HuH-7 (cell line): ENCODE measurements around the gene CGNL1.

Source experiments
- DNase-seq: peaks from one replicate; pipeline ENCODE4 v3.0.0; 2011; ENCODE audit warnings: low spot score

CGNL1 gene

GRCh38 chr15:57387564-57388076, 11.3 kb downstream of the CGNL1 start:
- no peak for DNase-seq

GRCh38 chr15:57388464-57388863, 12.2 kb downstream of the CGNL1 start:
- DNase-seq: no peak

GRCh38 chr15:57389991-57390390, 13.7 kb downstream of the CGNL1 start:
- no peak for DNase-seq

DNA sequence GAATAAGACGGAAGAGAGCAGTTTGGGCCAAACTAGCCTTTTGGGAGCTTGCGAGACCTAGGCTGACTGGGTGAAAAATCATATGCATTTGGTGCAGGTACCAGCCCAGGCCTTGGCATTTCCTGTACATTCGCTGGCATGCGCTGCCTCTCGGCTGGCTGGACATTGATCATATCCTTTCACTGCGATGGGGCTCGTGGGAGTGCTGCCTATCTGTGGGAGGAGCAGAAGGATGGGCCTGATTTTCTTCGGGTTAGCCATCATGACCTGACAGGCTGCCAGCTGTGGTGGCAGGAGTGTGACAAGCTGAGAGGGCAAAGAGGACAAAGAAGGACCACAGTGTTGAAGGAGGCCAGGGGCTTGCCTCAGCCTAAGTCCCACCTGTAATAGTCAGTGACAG, 14.3 kb downstream of the CGNL1 start:
- no peak for DNase-seq

DNA sequence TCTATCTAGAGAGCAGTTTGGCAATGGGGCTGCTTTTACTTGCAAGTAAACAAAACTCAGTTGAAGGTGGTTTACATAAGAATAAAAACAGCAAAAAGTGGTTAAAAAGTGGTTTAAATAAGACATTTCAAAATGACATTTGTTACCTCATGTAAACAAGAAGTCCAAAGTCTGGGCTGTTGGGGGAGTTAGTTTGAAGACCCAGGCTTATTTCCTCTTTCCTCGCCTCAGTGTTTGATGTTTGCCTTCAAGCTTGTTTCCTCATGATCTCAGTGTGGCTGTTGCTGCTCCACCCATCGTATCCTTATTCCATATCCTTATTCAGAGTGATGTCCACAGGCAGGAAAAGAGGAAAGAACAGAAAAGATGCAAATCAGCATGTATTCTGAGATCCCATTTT, 15.2 kb downstream of the CGNL1 start:
- no peak for DNase-seq

- DNase-seq: no peak
These were observed 16.8 kb downstream of the CGNL1 start for GRCh38 chr15:57393061-57393460.

DNA sequence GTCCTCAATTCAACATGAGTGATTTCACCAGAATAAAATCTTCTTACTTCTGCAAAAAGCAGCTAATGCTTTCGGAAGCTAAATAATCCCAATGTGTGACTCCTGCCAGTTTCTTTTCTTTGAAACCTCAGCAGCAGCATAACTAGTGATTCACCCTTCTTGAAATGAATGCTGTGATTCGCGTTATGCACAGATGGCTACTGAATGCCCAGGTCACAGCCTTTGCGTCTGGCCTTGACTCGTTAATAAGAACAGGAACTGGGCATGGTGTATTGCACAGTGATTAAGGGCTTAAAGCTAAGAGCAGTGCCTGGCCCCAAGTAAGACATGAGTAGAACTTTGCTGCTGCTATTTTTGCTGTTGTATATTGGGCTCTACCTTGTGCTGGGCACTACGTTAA, 19.0 kb downstream of the CGNL1 start:
- no peak for DNase-seq

DNA sequence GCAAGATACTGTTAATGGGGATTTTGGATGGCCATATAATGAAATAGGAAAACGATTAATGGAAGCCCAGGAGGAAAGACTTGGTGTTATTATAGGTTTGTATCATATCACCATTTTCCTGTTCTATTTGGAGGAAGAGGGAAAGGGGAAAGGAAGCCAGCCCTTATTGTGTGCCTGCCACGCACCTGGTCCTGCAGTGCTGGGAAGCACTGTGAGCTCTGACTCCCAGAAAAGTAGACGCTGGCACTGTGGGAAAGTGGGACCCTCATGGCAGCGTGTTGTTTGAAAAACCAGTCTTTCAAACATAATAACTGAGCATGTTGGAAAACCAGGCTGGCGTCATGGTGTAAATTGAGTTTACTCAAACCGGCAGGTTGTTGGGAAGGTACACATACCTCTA, 22.0 kb downstream of the CGNL1 start:
- no peak for DNase-seq

DNA sequence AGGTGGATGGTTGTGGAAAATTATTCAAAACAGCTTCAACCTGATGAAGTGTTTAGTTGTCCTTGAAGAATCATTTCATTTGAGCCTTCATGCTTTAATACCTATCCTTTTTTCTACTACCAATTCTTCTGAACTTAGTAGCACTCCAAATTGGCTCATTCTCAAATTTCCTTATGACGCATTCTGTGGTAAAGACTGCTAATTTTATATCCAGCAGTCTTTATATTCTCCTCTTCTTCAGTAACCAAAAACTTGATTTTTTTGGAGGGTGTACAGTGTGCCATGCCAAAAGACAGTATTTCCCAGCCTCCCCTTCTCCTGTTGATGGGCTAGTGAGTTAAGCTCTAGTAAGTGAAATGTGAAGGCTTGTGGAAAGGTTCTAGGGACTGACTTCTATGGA, 25.2 kb downstream of the CGNL1 start:
- no peak for DNase-seq

DNA sequence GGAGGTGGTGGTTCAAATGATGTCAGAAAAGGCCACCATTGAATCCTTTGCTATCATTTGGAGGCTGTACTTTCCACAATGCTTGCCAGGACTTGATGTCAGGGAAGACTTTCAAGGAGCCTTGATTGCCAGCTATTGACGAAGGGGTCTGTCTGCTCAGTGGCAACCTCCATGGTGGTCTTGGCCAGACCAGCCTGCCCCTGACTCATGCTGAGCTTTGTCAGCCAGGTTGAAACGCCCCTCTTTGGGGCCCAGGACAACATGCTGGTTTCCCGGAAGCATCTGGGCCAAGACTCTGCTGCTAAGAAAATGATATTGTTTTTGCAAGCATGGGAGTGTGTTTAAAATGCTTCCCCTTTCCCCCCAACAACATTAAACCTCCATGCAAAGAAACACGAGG, 26.7 kb downstream of the CGNL1 start:
- DNase-seq: no peak

- DNase-seq: no peak
These were observed 27.4 kb downstream of the CGNL1 start for GRCh38 chr15:57403566-57404325.

- DNase-seq: no peak
These were observed 28.8 kb downstream of the CGNL1 start for GRCh38 chr15:57405133-57405532.

DNA sequence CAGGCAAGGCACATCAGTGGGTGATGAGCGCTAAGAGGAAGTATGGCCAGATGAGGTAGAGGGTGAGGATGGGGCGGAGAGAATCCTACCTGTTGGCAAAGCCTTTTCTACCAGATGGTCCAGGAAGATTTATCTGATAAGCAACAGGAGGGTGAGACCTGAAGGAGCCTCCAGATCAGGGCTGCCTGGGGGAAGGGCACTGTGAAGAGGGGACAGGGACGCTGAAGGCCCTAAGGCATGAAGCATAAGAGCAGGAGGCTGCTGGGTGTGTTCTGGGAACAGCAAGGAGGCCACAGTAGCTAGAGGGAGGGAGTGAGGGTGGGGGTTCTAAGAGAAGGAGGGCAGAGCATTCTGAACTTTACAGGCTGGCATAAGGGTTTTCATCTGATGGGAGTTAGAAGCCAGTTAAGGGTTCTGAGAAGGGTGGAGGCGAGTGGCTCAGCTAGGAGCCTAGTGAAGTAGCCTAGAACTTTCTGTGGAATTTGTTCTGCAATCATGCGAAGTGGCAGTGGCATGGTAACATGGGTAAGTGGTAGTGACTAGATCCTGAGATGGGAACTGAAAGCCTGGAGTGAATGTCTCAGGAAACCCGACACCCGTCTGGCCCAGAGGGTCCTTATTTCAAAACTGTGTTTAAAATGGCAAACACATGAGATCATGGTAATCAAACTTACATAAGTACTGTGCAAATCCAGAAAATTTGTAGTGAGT, 29.9 kb downstream of the CGNL1 start:
- no peak for DNase-seq

- no peak for DNase-seq
These were observed 34.1 kb downstream of the CGNL1 start for GRCh38 chr15:57410373-57410772.

DNA sequence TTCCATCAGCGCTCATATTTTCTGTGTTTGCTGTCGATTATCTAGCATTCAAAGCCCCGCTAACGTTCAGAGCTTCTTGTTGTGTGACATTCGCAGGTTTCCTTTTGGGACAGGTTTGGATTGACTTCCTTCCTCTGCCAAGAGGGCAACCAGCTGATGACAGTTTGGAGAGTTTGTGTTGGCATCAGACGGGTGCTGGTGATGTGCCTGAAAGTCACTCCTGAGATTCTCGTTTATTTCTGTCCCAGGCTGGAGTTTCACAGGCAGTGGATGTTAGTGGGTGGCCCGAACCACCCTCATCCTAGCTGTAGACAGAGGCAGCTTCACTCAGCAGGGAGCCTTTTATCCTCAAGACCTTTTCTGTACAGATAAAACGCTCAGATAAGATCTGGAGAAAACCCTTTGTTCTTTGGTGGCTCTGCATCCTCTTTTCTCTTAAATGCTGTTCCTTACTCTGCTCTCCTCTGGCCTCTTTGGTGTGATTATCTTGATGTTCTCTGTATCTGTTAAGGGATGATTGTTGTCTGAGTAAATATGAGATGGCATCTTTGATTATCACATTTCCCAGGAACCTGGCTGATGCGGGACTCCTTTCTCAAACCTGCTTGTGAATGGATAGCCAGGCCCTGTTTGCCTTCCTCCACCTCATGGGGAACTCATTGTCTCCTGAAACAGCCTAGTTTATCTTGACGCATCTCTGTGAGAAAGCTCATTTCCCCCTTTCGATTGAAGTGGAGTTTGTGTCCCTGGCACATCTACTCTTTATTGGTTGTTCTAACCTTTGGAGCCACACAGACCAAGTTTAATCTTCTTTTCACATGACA, 35.9 kb downstream of the CGNL1 start:
- DNase-seq: no peak

GRCh38 chr15:57415602-57416001, 39.3 kb downstream of the CGNL1 start:
- DNase-seq: no peak

DNA sequence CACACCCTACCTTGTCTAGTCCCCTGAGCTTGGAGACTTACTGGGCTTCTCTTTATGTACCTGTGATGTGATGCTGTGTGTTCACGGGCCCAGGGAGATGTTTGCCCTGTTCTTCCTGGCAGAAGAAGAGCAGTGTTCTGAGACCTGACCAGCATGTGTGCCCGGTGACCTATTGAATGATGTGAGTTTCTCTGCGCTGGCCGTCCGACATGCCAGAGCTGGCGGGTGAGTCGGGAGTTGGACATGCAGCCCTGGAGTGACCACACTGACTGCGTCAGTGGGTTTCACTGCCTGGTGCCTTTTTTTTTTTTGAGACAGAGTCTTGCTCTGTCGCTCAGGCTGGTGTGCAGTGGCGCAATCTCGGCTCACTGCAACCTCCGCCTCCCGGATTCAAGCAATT, 42.3 kb downstream of the CGNL1 start:
- no peak for DNase-seq

DNA sequence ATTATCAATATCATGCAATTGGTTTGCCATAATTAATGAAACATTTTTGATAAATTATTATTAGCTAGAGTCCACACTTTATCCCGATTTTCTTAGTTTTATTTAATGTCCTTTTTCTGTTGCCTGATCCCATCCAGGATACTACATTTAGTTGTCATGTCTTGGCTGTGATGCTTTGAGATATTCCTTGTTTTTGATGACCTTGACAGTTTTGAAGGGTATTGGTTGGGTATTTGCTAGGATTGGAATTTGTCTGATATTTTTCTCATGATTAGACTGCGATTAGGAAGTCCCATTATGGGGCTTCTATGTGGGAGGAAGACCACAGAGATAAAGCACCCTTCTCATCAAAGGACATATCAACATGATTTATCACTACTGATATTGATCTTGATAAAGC, 43.0 kb downstream of the CGNL1 start:
- DNase-seq: no peak

DNA sequence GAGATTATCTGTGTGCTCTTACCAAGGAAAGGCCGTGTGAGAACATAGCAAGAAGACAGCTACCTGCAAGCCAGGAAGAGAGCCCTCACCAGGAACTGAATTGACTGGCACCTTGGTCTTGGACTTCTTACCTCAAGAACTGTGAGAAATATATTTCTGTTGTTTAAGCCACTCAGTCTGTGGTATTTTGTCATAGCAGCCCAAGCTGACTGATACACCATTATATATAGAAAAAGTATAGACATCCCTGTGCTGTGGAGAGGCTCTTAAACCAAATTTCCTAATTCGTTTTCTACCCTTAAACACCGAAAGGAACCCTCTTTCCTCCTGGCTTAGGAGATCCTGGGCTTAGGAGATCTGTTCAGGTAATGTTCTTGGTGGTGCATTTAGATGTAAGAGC, 44.8 kb downstream of the CGNL1 start:
- DNase-seq: no peak

GRCh38 chr15:57421551-57421950, 45.2 kb downstream of the CGNL1 start:
- no peak for DNase-seq

DNA sequence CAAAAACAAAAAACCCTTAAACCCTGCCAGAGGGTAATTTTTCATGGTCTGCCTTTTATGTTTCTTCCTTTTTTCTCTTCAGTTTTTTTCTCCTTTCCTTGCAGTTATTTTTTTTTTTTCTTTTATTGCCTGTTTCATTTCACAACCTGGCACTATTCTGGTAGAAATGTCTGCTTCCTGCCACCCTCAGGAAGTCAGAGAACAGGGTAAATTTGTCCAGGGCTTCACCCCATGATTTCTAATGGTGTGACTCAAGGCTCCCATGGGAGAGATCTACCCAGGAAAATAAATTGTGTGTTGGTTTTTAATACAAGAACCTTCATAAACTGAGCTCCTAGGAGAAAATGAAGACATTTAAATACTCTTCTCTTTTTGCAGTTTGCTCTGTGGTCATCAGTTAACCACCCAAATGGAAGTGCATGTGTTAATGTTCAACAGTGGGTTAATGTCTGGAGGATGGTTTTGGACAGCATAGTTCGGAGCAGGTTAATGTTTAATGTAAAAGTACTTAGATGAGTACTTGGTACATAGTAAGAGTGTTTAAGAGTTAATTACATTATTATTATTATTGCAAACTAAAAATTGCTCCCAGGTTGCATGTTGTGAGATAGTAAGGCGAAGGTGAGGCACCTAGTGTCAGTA, 45.9 kb downstream of the CGNL1 start:
- DNase-seq: no peak

DNA sequence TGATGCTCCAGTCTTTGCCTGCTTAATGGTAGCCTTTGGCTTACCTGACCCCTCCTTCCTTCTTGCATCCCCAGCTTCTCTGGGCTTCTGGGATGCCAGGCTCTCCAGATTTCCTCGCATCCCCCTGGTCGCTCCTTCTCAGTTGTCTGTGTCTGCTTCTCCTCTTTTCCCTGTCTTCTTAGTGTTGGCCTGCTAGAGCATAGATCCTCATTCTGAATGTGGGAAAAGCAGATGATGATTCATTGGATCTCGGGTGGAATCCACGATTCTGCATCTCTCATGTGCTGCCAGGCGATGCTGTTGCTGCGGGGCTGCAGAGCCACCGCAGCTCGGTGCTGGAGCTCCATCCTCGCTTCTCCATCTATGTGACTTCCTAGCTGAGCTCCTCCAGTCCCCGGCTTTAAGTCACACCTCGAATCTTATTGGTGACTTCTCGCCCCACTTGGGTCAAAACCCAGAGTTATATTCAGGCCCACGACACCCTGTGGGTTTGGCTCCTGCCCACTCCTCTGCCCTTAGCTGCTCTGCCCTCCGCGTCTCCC, 47.4 kb downstream of the CGNL1 start:
- no peak for DNase-seq
